Left ventricle myocardium superior (tissue), 1 donor: ENCODE data around the gene JUP. TPM values are rescaled to one million over a fixed set of nuclear protein-coding genes. Genes with fewer than 3 reads are reported as not detected.

Source experiments
- ATAC-seq: fragments of 200-7000 bp; cut with Tn5 transposase; one replicate; pipeline ENCODE4 v1.9.1; 2020; ENCODE audit warnings: mild to moderate bottlenecking, moderate library complexity
- DNase-seq: peaks from one replicate; pipeline ENCODE4 v3.0.0-alpha.2; 2020
- intact Hi-C: fragments of 100-400 bp; cut with micrococcal nuclease; formaldehyde crosslinking; loops from one replicate; pipeline ENCODE4 v1.11.0; 2022
- total RNA-seq: library from RNA; stranded (reverse); fragmentation: NEBNext Ultra II Directional; extraction: Animal tissue kit (Norgen Biotek cat#: 25700); gene quantifications from one replicate; pipeline ENCODE4 v1.2.1, GENCODE V29; 2021
- donor health status: DM: no; HTN: yes; CAD: no; lungs with severe emphysema.

JUP gene
- total RNA-seq, 1 donor from 2014 or later = 217 TPM

DNA sequence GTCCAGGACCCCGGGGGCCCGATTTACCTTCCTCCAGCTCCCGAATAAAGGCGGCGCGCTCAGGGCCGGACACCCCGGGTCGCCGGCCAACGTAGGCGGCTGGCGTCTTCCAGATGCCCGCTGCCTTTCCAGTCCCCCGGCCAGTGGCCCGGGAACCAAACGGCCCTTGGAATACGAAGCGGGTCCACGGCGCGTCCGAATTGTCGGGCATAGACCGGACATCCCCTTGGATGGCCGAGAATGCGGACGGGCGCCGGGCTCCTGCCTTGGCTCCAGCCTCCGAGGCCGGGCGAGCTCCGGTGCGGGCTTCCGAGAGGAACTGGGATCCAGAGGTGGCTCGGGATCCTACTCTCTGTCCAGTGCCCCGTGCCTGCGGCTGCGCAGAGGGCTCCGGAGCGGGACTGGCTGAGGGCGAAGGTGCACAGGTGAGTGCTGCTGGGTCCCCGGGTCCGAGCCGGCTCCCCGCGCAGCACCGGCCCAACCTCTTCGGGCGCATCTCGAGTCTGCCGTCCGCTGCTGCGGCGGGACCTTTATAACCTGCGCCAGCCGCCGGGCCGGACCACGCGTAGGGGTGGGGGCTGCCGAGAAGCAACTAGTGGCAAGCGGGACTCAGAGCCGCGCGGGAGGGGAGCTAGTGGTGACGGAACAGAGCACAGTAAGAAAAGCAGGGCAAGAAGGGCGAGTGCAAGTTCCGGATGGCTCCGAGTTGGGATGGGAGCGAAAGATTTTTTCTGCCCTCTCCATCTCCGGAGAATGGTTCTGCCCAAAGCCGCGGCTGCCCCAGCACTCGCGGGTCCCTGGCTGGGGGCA lies 52.2 kb downstream of the JUP start, which contains the start of gene HAP1:
Gene HAP1 (minus strand): TSS at position 505 of the 810 bp plus-strand sequence. CDS start 9 bp downstream, at position 496.
- DNase-seq (peak; percentile 43), ATAC-seq (peak; percentile 26)
- intact Hi-C loops = no loop called here

- intact Hi-C loops = no loop called here
- DNase-seq = no peak
- ATAC-seq = no peak
These were observed 53.0 kb downstream of the JUP start for GRCh38 chr17:41733348-41734138.

GRCh38 chr17:41731836-41732235 lies 54.7 kb downstream of the JUP start:
- no peak for DNase-seq
- ATAC-seq = no peak
- intact Hi-C loops = no loop called here

DNA sequence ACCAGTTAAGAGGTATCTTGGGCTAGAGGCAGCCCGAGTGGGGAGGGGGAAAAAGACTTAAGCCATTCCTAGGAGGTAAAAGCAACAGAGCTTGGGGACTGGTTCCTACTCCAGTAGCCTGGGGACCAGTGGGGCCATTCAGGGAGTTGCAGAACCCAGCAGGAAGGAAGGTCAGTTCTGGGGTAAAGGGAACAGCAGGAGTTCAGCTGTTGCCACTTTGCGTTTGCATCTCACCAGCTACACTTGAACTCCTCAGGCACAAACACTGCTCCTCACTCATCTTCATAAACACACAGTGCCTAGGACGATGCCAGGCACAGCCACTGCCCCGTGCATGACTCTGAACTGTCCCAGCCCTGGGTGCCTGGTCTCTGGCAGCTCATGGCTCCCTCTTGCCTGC lies 56.0 kb downstream of the JUP start:
- no peak for ATAC-seq
- intact Hi-C loops = no loop called here

DNA sequence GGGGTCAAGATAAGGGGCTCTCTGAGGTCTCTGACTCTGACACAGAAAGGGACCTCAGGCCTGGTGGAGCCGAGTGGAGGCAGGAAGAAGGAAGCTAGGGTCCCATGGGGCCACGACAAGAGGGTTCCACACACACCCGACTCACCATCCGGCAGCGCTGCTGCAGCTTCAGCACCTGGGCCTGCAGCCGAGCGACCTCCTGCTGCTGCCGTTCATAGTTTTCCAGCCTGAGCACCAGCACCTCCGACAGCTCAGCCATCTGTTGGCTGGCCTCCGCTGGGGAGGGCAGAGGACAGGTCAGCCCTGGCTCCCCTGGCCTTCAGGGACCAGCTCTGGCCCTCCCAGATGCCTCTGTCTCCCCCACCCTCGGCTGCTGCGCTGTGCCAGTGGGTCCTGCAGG lies 58.5 kb downstream of the JUP start:
- DNase-seq (no peak), ATAC-seq (no peak)
- intact Hi-C loops = no loop called here

More for the DNA sequence above, 56.0 kb downstream of the JUP start:
- no peak for DNase-seq

DNA sequence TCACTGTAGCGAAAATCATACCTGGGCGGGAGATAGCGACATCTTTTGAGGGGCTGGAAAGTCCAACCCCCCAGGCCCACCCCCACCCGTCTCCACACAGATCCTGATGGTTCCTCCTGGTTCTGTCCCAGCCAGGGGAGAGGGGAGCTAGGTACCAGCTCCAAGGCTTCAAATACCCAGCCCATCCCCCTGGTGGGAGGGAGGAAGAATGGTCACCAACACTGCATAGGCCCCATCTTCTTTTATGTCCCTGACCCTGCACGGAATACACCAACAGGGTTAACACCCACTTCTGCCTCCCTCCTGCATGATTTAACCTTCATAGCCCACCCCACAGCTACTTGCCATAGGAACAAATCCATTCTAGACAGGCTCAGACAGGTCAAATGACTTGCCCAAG lies 61.4 kb downstream of the JUP start:
- DNase-seq (no peak), ATAC-seq (no peak)
- intact Hi-C loops = no loop called here

GRCh38 chr17:41724476-41725050 lies 61.9 kb downstream of the JUP start:
- intact Hi-C loops = no loop called here
- ATAC-seq (no peak), DNase-seq (no peak)

GRCh38 chr17:41723801-41724475 lies 62.6 kb downstream of the JUP start:
- intact Hi-C loops = no loop called here
- ATAC-seq = no peak
- DNase-seq = no peak

DNA sequence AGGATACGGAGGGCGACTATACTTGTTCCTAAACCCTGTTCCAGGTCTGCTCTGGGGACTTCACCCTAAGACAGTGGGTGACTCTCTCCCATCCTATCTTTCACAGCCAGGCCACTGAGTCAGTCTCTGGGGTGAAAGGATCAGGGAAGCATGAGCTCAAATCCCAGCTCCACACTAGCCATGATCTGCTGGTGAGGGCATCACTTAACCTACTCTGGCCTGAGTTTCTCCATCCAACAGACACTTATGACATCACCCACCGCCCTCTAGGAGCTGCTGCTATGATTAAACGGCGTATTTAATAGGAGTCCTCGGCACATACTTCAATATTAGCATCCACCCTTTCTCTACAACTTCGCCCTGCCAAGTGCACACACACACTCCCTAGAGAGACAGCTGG lies 64.3 kb downstream of the JUP start:
- ATAC-seq (no peak), DNase-seq (no peak)
- intact Hi-C loops = no loop called here

DNA sequence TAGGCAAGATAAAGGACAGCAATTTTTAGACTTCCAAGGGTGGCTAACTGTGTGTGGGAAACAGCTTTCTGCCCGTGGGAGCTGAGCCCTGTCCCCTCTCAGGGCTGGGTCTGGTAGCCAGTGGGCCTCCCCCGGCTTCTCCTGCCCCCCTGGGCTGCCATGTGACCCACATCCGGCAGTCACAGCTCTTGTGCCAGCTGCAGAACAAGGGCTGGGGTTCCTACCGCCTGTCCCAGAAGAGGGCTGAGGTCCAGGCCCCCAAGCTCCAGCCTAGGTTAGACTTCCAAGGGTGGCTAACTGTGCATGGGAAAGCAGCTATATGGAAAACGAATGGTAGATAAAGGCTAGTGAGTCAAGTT lies 68.2 kb downstream of the JUP start:
- intact Hi-C loops = no loop called here
- DNase-seq = no peak
- no peak for ATAC-seq

- ATAC-seq = no peak
- no peak for DNase-seq
- intact Hi-C loops = no loop called here
These were observed 68.9 kb downstream of the JUP start for GRCh38 chr17:41717408-41718286.

DNA sequence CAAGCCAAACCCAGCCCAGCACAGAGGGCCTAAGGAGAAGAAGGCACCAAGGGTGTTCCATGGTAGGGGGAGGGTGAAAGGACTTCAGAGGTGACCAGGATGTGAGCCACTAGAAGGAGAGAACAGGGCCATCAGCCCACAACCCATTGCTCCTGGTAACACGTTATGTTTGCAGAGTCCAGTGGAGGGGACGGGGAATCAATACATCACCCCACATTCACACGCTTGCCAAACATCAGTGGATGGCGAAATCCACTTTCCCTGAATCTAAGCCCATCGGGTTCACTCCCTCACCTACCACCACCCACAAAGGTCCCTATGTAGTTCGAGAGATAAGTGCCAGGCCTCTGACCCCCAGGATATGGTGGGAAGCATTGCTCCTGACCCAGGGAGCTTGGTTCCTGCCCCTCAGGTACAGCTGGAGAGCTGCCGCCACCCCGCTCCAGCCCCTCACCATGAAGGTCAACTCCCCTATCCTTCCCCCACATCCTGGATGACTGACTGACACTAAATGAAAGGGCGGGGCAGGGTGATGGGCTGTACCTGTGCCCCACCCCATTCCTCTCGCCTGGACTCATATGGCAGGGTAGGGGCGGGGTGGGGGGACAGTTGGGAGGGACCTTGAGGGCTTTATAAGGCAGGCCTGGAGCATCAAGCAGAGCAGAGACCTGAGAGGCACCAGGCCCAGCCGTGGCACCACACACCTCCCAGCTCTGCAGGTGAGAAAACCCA lies 74.7 kb downstream of the JUP start, which contains the start of gene GAST:
Gene GAST (plus strand): TSS at position 663 of the 732 bp plus-strand sequence. CDS start 3,106 bp downstream, outside the sequence.
- no peak for DNase-seq
- ATAC-seq = no peak
- intact Hi-C loops = no loop called here

GRCh38 chr17:41710472-41711090 lies 75.9 kb downstream of the JUP start:
- DNase-seq (no peak), ATAC-seq (no peak)
- intact Hi-C loops = no loop called here

DNA sequence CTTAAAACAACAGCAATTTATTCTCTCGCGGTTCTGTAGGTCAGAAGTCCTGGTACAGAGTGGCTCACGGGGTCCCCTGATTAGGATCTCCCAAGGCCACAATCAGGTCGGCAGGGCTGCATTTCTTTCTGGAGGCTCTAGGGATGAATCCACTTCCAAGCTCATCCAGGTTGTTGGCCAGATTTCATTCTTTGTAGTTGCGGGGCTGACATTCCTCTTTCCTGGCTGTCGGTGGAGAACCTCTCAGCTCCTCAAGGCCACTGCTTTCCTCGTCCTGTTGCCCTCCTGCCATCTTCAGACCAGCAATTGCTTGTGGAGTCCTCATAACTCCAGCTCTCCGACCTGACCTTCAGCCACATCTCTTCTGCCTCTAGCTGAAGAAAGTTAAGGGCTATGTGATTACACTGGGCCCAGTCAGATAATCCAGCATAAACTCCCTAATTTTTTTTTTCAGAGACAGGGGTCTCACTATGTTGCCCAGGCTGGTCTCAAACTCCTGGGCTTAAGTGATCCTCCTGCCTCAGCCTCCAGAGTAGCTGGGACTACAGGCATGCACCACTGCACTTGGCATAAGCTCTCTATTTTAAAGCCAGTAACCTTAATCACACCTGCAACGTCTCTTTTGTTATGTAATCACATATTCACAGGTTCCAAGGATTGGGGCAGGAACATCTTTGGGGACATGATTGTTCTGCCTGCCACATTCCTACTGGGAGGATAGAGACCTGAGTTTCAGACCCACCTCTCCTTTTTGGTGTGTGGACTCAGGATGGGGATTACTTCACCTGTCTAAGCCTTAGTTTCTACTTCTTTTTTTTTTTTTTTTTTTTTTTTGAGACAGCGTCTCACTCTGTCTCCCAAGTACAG lies 78.5 kb downstream of the JUP start:
- DNase-seq (no peak), ATAC-seq (no peak)
- intact Hi-C loops = no loop called here

- DNase-seq (no peak), ATAC-seq (no peak)
- intact Hi-C loops = no loop called here
These were observed 81.1 kb downstream of the JUP start for GRCh38 chr17:41705271-41705991.
